ENCODE measurements around the gene MT1B.

MT1B gene

GRCh38 chr16:56610017-56610608, 41.6 kb upstream of the MT1B start:
- ChIA-PET POLR2A (ENCODE audit: low non-redundant PET) (interaction anchor here (2.4 kb wide), 1 partner anchor 16 kb away, joined by 14 read pairs; the partner anchor contains the start of gene MT1E), CTCF (interaction anchor here (0.5 to 0.7 kb wide), 2 partner anchors 14 to 92 kb away, joined by 3 read pairs; no protein-coding TSS in a partner anchor)
- TF ChIP-seq, protein P1, sequence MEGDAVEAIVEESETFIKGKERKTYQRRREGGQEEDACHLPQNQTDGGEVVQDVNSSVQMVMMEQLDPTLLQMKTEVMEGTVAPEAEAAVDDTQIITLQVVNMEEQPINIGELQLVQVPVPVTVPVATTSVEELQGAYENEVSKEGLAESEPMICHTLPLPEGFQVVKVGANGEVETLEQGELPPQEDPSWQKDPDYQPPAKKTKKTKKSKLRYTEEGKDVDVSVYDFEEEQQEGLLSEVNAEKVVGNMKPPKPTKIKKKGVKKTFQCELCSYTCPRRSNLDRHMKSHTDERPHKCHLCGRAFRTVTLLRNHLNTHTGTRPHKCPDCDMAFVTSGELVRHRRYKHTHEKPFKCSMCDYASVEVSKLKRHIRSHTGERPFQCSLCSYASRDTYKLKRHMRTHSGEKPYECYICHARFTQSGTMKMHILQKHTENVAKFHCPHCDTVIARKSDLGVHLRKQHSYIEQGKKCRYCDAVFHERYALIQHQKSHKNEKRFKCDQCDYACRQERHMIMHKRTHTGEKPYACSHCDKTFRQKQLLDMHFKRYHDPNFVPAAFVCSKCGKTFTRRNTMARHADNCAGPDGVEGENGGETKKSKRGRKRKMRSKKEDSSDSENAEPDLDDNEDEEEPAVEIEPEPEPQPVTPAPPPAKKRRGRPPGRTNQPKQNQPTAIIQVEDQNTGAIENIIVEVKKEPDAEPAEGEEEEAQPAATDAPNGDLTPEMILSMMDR (conservative IDR thresholded peaks at IDR 0.05; ENCODE audit: low read depth) = no peak
- peak; percentile 70 for DNase-seq (ENCODE audit: low spot score)
- peak overlapping the region; percentile 100 for H3K27ac ChIP-seq

GRCh38 chr16:56610609-56611111, 41.0 kb upstream of the MT1B start:
- CTCF ChIA-PET = no interaction called here
- TF ChIP-seq, protein P1 (conservative IDR thresholded peaks at IDR 0.05; ENCODE audit: low read depth) = no peak
- DNase-seq (ENCODE audit: low spot score) = no peak
- POLR2A ChIA-PET (ENCODE audit: low non-redundant PET) = interaction anchor here (2.4 kb wide), 1 partner anchor 15 kb away, joined by 14 read pairs; the partner anchor contains the start of gene MT1E
- H3K27ac ChIP-seq = peak overlapping the region; percentile 100

- ChIA-PET POLR2A (ENCODE audit: low non-redundant PET) (interaction anchor here (2.4 kb wide), 1 partner anchor 15 kb away, joined by 14 read pairs; the partner anchor contains the start of gene MT1E), CTCF (interaction anchor here (0.6 kb wide), 1 partner anchor 89 kb away, joined by 3 read pairs; no protein-coding TSS in a partner anchor)
- H3K27ac ChIP-seq = peak overlapping the region; percentile 100
- no peak for DNase-seq (ENCODE audit: low spot score)
- TF ChIP-seq, protein P1 (conservative IDR thresholded peaks at IDR 0.05; ENCODE audit: low read depth) = no peak
Observed at GRCh38 chr16:56611281-56611833, 40.3 kb upstream of the MT1B start.

- POLR2A ChIA-PET (ENCODE audit: low non-redundant PET) = no interaction called here
- no peak for DNase-seq (ENCODE audit: low spot score)
- TF ChIP-seq, protein P1 (conservative IDR thresholded peaks at IDR 0.05; ENCODE audit: low read depth) = no peak
- H3K27ac ChIP-seq = no peak overlapping the region
- CTCF ChIA-PET = no interaction called here
Observed at GRCh38 chr16:56613706-56614105, 38.0 kb upstream of the MT1B start.

DNA sequence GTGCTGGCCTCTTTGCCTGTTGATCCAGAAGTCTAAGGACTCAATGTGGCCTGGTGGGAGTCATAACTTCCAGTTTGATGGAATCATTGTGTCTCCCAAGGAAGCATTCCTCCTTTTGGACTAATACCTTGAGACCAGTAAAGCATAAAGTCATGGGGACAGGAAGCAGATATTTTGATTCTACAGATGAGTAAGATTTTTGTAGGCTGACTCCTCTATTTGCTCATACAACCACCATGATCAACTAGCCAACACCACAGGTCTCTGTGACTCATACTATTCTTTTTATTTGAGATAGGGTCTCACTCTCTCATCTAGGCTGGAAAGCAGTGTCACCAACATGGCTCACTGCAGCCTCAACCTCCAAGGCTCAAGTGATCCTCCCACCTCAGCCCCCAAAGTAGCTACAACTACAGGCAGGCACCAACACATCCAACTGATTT, 37.1 kb upstream of the MT1B start:
- DNase-seq (ENCODE audit: low spot score) = peak; percentile 56
- peak overlapping the region; percentile 75 for H3K27ac ChIP-seq
- ChIA-PET CTCF (interaction anchor here (0.7 kb wide), 1 partner anchor 228 kb away, joined by 8 read pairs; no protein-coding TSS in a partner anchor), POLR2A (ENCODE audit: low non-redundant PET) (interaction anchor here (0.6 kb wide), 1 partner anchor 13 kb away, joined by 3 read pairs; no protein-coding TSS in a partner anchor)
- TF ChIP-seq, protein P1 (conservative IDR thresholded peaks at IDR 0.05; ENCODE audit: low read depth) = no peak

GRCh38 chr16:56615353-56615752, 36.3 kb upstream of the MT1B start:
- TF ChIP-seq, protein P1 (conservative IDR thresholded peaks at IDR 0.05; ENCODE audit: low read depth) = no peak
- ChIA-PET POLR2A (ENCODE audit: low non-redundant PET) (interaction anchor here (0.6 kb wide), 1 partner anchor 12 kb away, joined by 3 read pairs; no protein-coding TSS in a partner anchor), CTCF (no interaction called here)
- DNase-seq (ENCODE audit: low spot score) = no peak
- peak overlapping the region; percentile 75 for H3K27ac ChIP-seq
